OCI-LY3 (cell line): ENCODE data around the gene OR10Z1.

ENCODE experiments used
- EZH2phosphoT487 ChIP-seq: fragments of 200-600 bp; shearing (Covaris generic); IDR thresholded peaks from 2 replicates; pipeline ENCODE4 v1.6.1; 2018; ENCODE audit warnings: antibody characterized with exemption, mixed run types, low read depth
- TF ChIP-seq, protein P1 (sequence below): fragments of 200-600, 300-600 bp; sonication (generic); IDR thresholded peaks from 2 replicates; pipeline ENCODE4 v1.5.1; 2014; ENCODE audit warnings: antibody characterized with exemption, low read length, low read depth

DNA sequence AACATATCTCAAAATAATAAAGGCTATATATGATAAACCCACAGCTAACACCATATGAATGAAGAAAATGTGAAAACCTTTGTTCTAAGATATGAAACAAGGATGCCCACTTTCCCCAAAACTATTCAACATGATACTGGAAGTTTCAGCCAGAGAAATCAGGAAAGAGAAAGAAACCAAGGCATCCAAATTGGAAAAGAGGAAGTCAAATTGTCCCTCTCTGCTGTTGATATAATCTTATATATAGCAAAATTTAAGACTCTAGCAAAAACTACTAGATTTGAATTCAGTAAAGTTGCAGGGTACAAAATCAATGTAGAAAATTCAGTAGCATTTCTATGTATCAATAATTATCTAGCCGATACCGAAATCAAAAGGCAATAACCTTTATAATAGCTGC, 4.3 kb upstream of the OR10Z1 start:
- TF ChIP-seq, protein P1, sequence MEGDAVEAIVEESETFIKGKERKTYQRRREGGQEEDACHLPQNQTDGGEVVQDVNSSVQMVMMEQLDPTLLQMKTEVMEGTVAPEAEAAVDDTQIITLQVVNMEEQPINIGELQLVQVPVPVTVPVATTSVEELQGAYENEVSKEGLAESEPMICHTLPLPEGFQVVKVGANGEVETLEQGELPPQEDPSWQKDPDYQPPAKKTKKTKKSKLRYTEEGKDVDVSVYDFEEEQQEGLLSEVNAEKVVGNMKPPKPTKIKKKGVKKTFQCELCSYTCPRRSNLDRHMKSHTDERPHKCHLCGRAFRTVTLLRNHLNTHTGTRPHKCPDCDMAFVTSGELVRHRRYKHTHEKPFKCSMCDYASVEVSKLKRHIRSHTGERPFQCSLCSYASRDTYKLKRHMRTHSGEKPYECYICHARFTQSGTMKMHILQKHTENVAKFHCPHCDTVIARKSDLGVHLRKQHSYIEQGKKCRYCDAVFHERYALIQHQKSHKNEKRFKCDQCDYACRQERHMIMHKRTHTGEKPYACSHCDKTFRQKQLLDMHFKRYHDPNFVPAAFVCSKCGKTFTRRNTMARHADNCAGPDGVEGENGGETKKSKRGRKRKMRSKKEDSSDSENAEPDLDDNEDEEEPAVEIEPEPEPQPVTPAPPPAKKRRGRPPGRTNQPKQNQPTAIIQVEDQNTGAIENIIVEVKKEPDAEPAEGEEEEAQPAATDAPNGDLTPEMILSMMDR: no peak
- TF ChIP-seq EZH2phosphoT487: no peak
